HTR-8/SVneo (cell line): ENCODE results near the gene HDLBP.
A peak's percentile ranks its signal among the peaks of the same experiment; 100 is the strongest.

Experiments
- DNase-seq: peaks from one replicate; pipeline ENCODE4 v3.0.0; 2011; ENCODE audit warnings: low spot score, mixed read lengths; ENCODE audit not compliant: insufficient read length
- FAIRE-seq: peaks from 2 replicates; lab custom pipeline; 2011; peaks lifted over from hg19 to GRCh38; lab: Jason Lieb, UNC

Gene HDLBP

GRCh38 chr2:241257419-241258032 lies 57.9 kb downstream of the HDLBP start:
- FAIRE-seq: no peak

GRCh38 chr2:241256168-241256545 lies 59.3 kb downstream of the HDLBP start:
- FAIRE-seq (no peak), DNase-seq (no peak)

More at GRCh38 chr2:241257419-241258032, 57.9 kb downstream of the HDLBP start:
- no peak for DNase-seq

GRCh38 chr2:241255542-241256167 lies 59.8 kb downstream of the HDLBP start:
- FAIRE-seq (no peak), DNase-seq (no peak)

- no peak for DNase-seq
- no peak for FAIRE-seq
Measured at GRCh38 chr2:241254904-241255351, 60.5 kb downstream of the HDLBP start.

- no peak for DNase-seq
- FAIRE-seq: no peak
Measured at GRCh38 chr2:241252778-241253475, 62.5 kb downstream of the HDLBP start.

- DNase-seq: no peak
- FAIRE-seq: no peak
Measured at GRCh38 chr2:241249654-241250053, 65.8 kb downstream of the HDLBP start.

GRCh38 chr2:241248897-241249296 lies 66.6 kb downstream of the HDLBP start:
- FAIRE-seq: no peak
- no peak for DNase-seq

- DNase-seq: no peak
- no peak for FAIRE-seq
Measured at GRCh38 chr2:241248289-241248688, 67.2 kb downstream of the HDLBP start.

- DNase-seq (no peak), FAIRE-seq (no peak)
Measured at GRCh38 chr2:241244368-241244767, 71.1 kb downstream of the HDLBP start.

GRCh38 chr2:241242306-241242705 lies 73.2 kb downstream of the HDLBP start:
- no peak for DNase-seq
- no peak for FAIRE-seq

GRCh38 chr2:241241669-241242068 lies 73.8 kb downstream of the HDLBP start:
- FAIRE-seq: no peak
- DNase-seq: no peak

GRCh38 chr2:241240320-241241004 lies 75.0 kb downstream of the HDLBP start:
- FAIRE-seq (no peak), DNase-seq (no peak)

- FAIRE-seq (no peak), DNase-seq (no peak)
Measured at GRCh38 chr2:241239552-241240202, 75.8 kb downstream of the HDLBP start.

- no peak for DNase-seq
- FAIRE-seq: no peak
Measured at GRCh38 chr2:241238693-241239198, 76.7 kb downstream of the HDLBP start.

- no peak for DNase-seq
- FAIRE-seq: peak; percentile 4
Measured at GRCh38 chr2:241237949-241238371, 77.5 kb downstream of the HDLBP start.

GRCh38 chr2:241237047-241237446 lies 78.4 kb downstream of the HDLBP start:
- DNase-seq (no peak), FAIRE-seq (no peak)

- DNase-seq (no peak), FAIRE-seq (no peak)
Measured at GRCh38 chr2:241235859-241236593, 79.4 kb downstream of the HDLBP start.

GRCh38 chr2:241234962-241235740 lies 80.3 kb downstream of the HDLBP start:
- DNase-seq (no peak), FAIRE-seq (no peak)
